Left lung (tissue), 14 donors: ENCODE results near the gene OR2B6. TPM values are rescaled to one million over a fixed set of nuclear protein-coding genes. Genes with fewer than 3 reads are reported as not detected.
"Not testable (repeated sequence)": the region's sequence is repeated elsewhere in the genome, so short reads cannot be mapped to it uniquely, and the experiment has no call there.

Experiments
- ATAC-seq: fragments of 200-7000 bp; cut with Tn5 transposase; one replicate; pipeline ENCODE4 v1.9.1; 2020; ENCODE audit warnings: moderate library complexity
- DNase-seq, 4 donors: peaks; one replicate each; pipeline ENCODE4 v3.0.0-alpha.2; 2013 to 2020
- H3K27ac ChIP-seq, 2 donors: fragments of 200-600 bp; sonication (generic) in 1 of 2; one replicate each; pipeline versions ENCODE4 v1.5.0 to v1.8.0; 2020 to 2021
- H3K27me3 ChIP-seq, 2 donors: fragments of 200-600 bp; sonication (generic) in 1 of 2; one replicate each; pipeline versions ENCODE4 v1.5.0 to v1.8.0; 2020 to 2021
- H3K36me3 ChIP-seq, 2 donors: fragments of 200-600 bp; sonication (generic) in 1 of 2; one replicate each; pipeline versions ENCODE4 v1.5.0 to v1.8.0; 2020 to 2021
- H3K4me1 ChIP-seq, 2 donors: fragments of 200-600 bp; one replicate each; pipeline ENCODE4 v1.8.0; 2021
- H3K4me3 ChIP-seq, 2 donors: fragments of 200-600 bp; sonication (generic) in 1 of 2; one replicate each; pipeline versions ENCODE4 v1.5.0 to v1.8.0; 2020 to 2021; ENCODE audit warnings: mild to moderate bottlenecking in 1 of 2
- H3K9me3 ChIP-seq, 2 donors: fragments of 200-600 bp; sonication (generic) in 1 of 2; one replicate each; pipeline versions ENCODE4 v1.5.0 to v1.8.0; 2020 to 2021
- intact Hi-C, 2 donors: fragments of 100-400 bp; cut with DNase I; formaldehyde crosslinking; loops; one replicate each; pipeline versions ENCODE4 v1.11.2 to v1.14.2; 2022
- long read RNA-seq, 12 donors: library from polyadenylated mRNA in 2 of 12; unstranded in 2 of 12; transcript quantifications; one replicate each; pipeline ENCODE4 v2.0.0 and lab custom pipeline, GENCODE V29; 2019 to 2026
- polyA plus RNA-seq, 6 donors: library from polyadenylated mRNA; unstranded; fragments of 120-200 nt; gene quantifications; one replicate each; pipeline ENCODE4 v1.2.1, GENCODE V29; 2013; ENCODE audit not compliant: insufficient read length in 6 of 6
- total RNA-seq, 2 donors: library from RNA; stranded (reverse); fragmentation: NEBNext Ultra II Directional; extraction: Animal tissue kit (Norgen Biotek cat#: 25700); gene quantifications; one replicate each; pipeline ENCODE4 v1.2.1, GENCODE V29; 2021
- TF ChIP-seq, protein P1 (sequence below), 2 donors: fragments of 200-600 bp; sonication (generic) in 1 of 2; IDR thresholded peaks; one replicate each; pipeline versions ENCODE4 v1.5.0 to v1.8.0; 2021; ENCODE audit warnings: antibody characterized with exemption in 2 of 2
- donor health status: DM: no; HTN: yes; CAD: no.
- donor health status: DM: no; HTN: no; CAD: no.

Gene OR2B6
- not detected for total RNA-seq
- polyA plus RNA-seq, result under 1 TPM in 5 of 6 donors, not detected in 1; 0.17 to 0.49 (median 0.30) TPM
- long read RNA-seq, donor 1, result 0 reads
- long read RNA-seq, donor 2, result 0 reads
- long read RNA-seq, donor 3, result 0 reads
- long read RNA-seq, donor 4, result 0 reads
- long read RNA-seq, donor 5, result 0 reads
- long read RNA-seq, donor 6, result 0 reads
- long read RNA-seq, donor 7, partial matches to known transcripts, result 0 of 1 reads
- long read RNA-seq, donor 7, other reads (novel, unspliced or antisense), result 0 of 1 reads
- long read RNA-seq, donor 8, result 0 reads
- long read RNA-seq, donor 9, result 0 reads
- long read RNA-seq, donor 10, result 0 reads
- long read RNA-seq, donor 11, result 0 reads
- long read RNA-seq, donor 12, result 0 reads

DNA sequence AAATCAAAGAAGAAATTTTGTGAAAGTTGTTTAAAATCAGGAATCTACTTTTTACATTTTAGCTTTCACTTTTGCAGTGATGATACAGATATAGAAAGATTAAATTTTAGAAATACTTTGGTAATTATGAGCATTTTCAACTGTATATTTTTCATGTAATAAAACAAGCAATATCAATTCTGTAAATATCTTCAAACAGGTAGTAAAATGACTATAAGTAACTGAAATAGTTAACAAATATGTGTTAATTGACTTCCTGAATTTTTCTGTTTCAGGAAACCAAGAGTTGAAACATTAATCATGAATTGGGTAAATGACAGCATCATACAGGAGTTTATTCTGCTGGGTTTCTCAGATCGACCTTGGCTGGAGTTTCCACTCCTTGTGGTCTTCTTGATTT, at the start of gene OR2B6:
OR2B6 (plus strand) TSS at position 301 of the 400 bp plus-strand sequence; CDS start at position 301, 0 bp downstream.
- ATAC-seq (no peak), DNase-seq (no peak)
- TF ChIP-seq, protein P1, sequence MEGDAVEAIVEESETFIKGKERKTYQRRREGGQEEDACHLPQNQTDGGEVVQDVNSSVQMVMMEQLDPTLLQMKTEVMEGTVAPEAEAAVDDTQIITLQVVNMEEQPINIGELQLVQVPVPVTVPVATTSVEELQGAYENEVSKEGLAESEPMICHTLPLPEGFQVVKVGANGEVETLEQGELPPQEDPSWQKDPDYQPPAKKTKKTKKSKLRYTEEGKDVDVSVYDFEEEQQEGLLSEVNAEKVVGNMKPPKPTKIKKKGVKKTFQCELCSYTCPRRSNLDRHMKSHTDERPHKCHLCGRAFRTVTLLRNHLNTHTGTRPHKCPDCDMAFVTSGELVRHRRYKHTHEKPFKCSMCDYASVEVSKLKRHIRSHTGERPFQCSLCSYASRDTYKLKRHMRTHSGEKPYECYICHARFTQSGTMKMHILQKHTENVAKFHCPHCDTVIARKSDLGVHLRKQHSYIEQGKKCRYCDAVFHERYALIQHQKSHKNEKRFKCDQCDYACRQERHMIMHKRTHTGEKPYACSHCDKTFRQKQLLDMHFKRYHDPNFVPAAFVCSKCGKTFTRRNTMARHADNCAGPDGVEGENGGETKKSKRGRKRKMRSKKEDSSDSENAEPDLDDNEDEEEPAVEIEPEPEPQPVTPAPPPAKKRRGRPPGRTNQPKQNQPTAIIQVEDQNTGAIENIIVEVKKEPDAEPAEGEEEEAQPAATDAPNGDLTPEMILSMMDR (IDR thresholded peaks at IDR 0.05), result no peak
- Histone ChIP-seq H3K36me3 (no peaks in the 10 kb centered on the region), H3K9me3 (no peaks in the 10 kb centered on the region), H3K27ac (no peak within 1 kb of the TSS), H3K4me3 (no peak within 1 kb of the TSS), H3K4me1 (no peaks in the 10 kb centered on the region), H3K27me3 (peaks cover 7 to 34% of the 10 kb centered on the region in 2 donors)
- intact Hi-C loops, result no loop called here

DNA sequence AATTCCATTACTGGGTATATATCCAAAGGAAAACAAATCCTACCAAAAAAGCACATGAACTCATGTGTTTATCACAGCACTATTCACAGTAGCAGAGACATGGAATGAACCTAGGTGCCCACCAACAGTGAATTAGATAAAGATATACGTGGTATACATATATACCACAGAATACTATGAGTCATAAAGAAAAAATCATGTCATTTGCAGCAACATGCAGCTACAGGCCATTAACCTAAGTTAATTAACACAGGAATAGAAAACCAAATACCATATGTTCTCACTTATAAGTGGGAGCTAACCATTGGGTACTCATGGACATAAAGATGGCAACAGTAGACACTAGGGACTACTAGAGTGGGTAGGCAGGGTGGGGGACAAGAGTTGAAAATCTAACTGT, 49.0 kb upstream of the OR2B6 start:
- DNase-seq (no peak), ATAC-seq (no peak)
- intact Hi-C loops, result no loop called here
- Histone ChIP-seq H3K27me3 (no peaks in the 10 kb centered on the region), H3K4me1 (peaks cover 0 to 8% of the 10 kb centered on the region in 2 donors), H3K4me3 (no peak overlapping the region), H3K9me3 (no peaks in the 10 kb centered on the region), H3K27ac (no peak overlapping the region), H3K36me3 (no peaks in the 10 kb centered on the region)
- TF ChIP-seq, protein P1 (IDR thresholded peaks at IDR 0.05), result no peak

DNA sequence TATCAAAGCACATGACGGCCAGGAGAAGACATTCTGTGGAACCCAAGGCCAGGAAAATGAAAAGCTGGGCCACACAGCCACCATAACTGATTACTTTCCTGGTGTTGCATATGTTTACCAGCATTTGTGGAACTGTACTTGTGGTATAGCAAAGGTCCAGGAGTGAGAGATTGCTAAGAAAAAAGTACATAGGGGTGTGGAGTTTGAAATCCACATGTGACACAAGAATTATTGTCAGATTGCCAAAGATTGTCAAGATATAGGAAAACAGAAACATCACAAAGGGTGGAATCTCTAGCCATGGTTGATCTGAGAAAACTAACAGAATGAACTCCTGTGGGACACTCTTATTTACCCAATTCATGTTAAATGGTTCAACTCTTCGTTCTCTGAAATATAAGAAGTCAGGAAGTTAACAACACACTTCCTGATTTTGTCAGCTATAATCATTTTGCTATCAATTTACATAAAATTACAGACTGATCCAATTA, 45.0 kb upstream of the OR2B6 start, which contains the start of gene OR2B2:
OR2B2 (minus strand) TSS at position 441 of the 491 bp plus-strand sequence; CDS start at position 364, 77 bp downstream.
- DNase-seq (no peak), ATAC-seq (no peak)
- Histone ChIP-seq H3K27ac (no peak within 1 kb of the TSS), H3K4me3 (no peak within 1 kb of the TSS), H3K4me1 (no peaks in the 10 kb centered on the region), H3K27me3 (peaks cover 0 to 5% of the 10 kb centered on the region in 2 donors), H3K36me3 (no peaks in the 10 kb centered on the region), H3K9me3 (no peaks in the 10 kb centered on the region)
- intact Hi-C loops, result no loop called here
- TF ChIP-seq, protein P1 (IDR thresholded peaks at IDR 0.05), result no peak

DNA sequence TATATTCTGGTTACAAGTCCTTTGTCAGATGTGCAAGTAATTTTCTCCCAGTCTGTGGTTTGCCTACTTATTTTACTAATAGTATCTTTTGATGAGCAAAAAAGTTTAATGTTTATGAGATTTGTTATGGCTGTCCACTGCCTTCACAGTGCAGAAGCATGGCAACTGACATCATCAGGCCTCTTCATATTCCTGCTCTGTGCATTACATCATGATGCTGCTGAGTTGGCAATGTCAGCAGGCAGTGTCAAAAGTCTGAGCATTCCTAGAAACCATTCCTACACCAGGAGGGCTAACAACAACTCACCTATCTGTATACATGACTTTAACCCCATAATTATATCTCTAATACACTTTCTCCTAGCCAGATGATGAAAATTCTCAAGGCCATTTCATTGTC, 34.1 kb upstream of the OR2B6 start:
- Histone ChIP-seq H3K27me3 (peaks cover 0 to 11% of the 10 kb centered on the region in 2 donors), H3K27ac (no peak overlapping the region), H3K9me3 (no peaks in the 10 kb centered on the region), H3K36me3 (no peaks in the 10 kb centered on the region), H3K4me1 (no peaks in the 10 kb centered on the region), H3K4me3 (no peak overlapping the region)
- ATAC-seq, result no peak
- no peak for DNase-seq
- TF ChIP-seq, protein P1 (IDR thresholded peaks at IDR 0.05), result no peak
- intact Hi-C loops, result no loop called here

DNA sequence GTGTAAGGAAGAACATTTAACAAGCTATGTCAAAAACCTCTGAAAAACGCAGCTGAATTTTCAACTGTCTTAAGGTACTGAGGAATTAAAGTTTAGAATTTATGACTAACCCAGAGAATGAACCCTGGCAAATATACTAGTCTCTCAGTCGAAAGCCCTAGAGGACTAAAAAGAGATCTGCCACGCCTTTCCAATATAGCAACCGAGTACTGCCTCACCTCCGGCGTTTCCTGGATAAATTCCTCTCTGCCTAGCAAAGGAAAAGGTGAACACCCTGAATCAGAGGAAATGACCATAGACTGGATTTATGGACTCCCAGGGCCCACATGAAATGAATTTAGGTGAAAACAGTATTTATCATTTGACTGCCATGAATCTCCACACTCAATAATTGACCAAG, 32.9 kb upstream of the OR2B6 start:
- ATAC-seq (no peak), DNase-seq (no peak)
- intact Hi-C loops, result no loop called here
- Histone ChIP-seq H3K27me3 (peaks cover 0 to 6% of the 10 kb centered on the region in 2 donors), H3K9me3 (no peaks in the 10 kb centered on the region), H3K36me3 (no peaks in the 10 kb centered on the region), H3K4me3 (no peak overlapping the region), H3K27ac (no peak overlapping the region), H3K4me1 (no peaks in the 10 kb centered on the region)
- TF ChIP-seq, protein P1 (IDR thresholded peaks at IDR 0.05), result no peak

DNA sequence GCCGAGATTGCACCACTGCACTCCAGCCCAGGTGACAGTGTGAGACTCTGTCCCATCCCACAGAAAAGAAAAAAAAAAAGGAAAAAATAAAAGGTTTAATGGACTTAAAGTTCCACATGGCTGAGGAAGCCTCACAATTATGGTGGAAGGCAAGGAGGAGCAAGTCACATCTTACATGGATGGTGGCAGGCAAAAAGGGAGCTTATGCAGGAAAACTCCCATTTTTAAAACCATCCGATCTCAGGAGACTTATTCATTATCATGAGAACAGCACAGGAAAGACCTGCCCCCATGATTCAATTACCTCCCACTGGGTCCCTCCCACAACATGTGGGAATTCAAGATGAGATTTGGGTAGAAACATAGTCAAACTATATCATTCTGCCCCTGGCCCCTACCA, 29.0 kb upstream of the OR2B6 start:
- H3K4me1 ChIP-seq, H3K36me3 ChIP-seq, DNase-seq, H3K4me3 ChIP-seq, H3K9me3 ChIP-seq, H3K27me3 ChIP-seq, H3K27ac ChIP-seq, ATAC-seq, intact Hi-C loops: not testable (repeated sequence)

DNA sequence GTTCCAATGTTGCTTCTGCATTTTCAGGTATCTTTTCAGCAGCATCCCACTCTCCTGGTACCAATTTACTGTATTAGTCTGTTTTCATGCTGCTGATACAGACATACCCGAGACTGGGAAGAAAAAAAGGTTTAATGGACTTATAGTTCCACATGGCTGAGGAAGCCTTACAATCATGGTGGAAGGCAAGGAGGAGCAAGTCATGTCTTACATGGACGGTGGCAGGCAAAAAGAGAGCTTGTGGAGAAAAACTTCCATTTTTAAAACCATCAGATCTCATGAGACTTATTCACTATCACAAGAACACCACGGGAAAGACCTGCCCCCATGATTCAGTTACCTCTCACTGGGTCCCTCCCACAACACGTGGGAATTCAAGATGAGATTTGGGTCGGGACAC, 27.1 kb upstream of the OR2B6 start:
- H3K9me3 ChIP-seq, H3K4me3 ChIP-seq, DNase-seq, H3K36me3 ChIP-seq, H3K4me1 ChIP-seq, intact Hi-C loops, ATAC-seq, H3K27ac ChIP-seq, H3K27me3 ChIP-seq: not testable (repeated sequence)
